Effector CD4-positive, alpha-beta T cell (primary cell): ENCODE data around the gene CXCL10.

Experiments used
- DNase-seq: peaks from one replicate; pipeline ENCODE4 v3.0.0-alpha.2; 2020

CXCL10 gene

GRCh38 chr4:75989846-75990528, 33.3 kb downstream of the CXCL10 start:
- no peak for DNase-seq

- no peak for DNase-seq
These were observed 38.2 kb downstream of the CXCL10 start for GRCh38 chr4:75985116-75985515.

GRCh38 chr4:75980576-75980975, 42.7 kb downstream of the CXCL10 start:
- no peak for DNase-seq

GRCh38 chr4:75976177-75976576, 47.1 kb downstream of the CXCL10 start:
- DNase-seq, result no peak

- no peak for DNase-seq
These were observed 49.5 kb downstream of the CXCL10 start for GRCh38 chr4:75973766-75974165.
